ENCODE measurements around the gene GBP3.
"Not testable (repeated sequence)": the region's sequence is repeated elsewhere in the genome, so short reads cannot be mapped to it uniquely, and the experiment has no call there.

Gene GBP3

DNA sequence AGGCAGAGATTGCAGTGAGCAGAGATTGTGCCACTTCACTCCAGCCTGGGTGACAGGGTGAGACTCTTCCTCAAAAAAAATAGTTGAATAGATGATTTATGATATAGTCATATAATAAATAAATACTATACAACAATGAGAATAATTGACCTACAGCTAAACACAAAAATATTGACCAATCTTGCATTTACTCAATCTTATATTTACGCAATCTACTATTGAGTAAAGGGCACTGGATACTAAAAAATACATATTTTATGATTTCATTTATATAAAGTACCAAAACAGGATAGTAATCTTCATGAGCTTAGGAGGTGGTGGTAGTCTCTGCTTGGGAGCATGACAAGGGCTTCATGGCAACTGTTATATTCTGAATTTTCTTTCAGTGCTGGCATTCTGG, 19.1 kb upstream of the GBP3 start:
- no peak for DNase-seq (ENCODE audit: extremely low read depth in 1 of 2, low read depth in 1 of 2)

DNA sequence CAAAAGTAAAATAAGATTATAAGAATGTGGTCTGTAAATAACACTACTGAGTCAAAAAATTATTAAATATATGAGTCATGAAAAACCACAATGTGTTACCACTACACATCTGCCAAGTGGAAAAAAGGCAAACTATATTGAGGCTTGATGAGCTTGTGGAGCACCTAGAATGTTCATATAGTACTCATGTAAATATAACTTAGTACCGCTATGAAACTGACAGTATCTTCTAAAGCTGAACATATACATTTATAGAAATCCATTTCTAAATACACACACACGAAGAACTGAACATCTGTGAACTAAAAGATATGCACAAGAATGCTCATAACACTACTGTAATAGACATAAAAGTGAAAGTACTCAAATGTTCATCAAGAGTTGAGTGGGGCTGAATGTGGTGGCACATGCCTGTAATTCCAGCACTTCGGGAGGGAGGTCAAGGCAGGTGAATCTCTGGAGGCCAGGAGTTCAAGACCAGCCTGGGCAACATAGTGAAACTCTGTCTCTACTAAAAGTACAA, 18.5 kb upstream of the GBP3 start:
- no peak for DNase-seq (ENCODE audit: extremely low read depth in 1 of 2, low read depth in 1 of 2)

DNA sequence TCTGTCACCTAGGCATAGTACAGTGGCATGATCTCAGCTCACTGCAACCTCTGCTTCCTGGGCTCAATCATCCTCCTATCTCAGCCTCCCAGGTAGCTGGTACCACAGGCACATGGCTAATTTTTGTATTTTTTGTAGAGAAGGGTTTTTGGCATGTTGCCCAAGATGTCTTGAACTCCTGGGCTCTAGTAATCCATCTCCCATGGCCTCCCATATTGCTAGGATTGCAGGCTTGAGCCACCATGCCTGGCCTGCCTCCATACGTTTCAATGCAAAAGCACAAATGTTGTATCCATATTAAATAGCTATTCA, 17.6 kb upstream of the GBP3 start:
- no peak for DNase-seq (ENCODE audit: extremely low read depth in 1 of 2, low read depth in 1 of 2)

DNA sequence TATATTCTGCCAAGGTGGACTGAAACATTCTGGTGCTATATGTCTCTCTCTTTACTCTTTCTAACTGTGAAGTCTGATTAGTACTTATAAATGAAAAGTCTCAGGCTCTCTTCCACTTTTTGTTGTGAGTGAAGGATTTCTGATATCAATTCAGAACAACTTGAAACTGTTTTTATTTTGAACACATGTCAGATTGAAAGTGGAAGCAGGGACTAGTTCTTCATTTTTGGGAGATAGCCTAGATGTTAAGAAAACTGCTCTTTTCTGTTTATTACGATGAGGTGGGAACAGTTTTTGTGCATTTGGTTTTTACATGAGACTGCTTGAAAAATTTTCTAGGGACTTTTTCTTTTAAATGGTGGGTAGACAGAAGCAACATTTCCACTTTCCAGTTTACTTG, 14.5 kb upstream of the GBP3 start:
- no peak for DNase-seq (ENCODE audit: extremely low read depth in 1 of 2, low read depth in 1 of 2)

DNA sequence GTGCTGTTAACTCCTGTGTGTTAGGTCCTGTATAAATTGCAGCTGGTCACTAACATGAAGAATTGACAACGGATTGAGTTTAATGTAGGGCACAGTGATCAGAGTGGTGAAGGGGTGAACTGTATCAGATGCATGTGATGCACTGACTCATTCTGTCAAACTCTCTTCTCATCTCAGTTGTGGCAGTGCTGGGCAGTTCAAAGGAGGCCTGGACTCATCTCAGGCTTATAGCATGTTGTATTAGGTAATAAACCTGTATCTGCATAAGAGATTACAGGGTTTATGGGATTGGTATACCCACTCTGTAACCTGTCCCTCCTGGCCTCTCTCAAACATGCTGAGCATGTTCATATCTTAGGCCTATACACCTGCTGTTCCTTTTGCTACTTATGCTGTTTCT, 12.4 kb upstream of the GBP3 start:
- DNase-seq (ENCODE audit: extremely low read depth in 1 of 2, low read depth in 1 of 2), result no peak

DNA sequence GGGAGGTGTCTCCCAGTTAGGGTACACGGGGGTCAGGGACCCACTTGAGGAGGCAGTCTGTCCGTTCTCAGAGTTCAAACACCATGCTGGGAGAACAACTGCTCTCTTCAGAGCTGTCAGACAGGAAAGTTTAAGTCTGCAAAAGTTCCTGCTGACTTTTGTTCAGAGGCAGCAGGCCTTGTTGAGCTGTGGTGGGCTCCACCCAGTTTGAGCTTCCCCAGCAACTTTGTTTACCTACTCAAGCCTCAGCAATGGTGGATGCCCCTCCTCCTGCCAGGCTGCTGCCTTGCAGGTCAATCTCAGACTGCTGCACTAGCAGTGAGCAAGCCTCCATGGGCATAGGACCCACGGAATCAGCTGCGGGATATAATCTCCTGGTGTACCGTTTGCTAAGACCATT, 11.3 kb upstream of the GBP3 start:
- DNase-seq (ENCODE audit: extremely low read depth in 1 of 2, low read depth in 1 of 2), result not testable (repeated sequence)

DNA sequence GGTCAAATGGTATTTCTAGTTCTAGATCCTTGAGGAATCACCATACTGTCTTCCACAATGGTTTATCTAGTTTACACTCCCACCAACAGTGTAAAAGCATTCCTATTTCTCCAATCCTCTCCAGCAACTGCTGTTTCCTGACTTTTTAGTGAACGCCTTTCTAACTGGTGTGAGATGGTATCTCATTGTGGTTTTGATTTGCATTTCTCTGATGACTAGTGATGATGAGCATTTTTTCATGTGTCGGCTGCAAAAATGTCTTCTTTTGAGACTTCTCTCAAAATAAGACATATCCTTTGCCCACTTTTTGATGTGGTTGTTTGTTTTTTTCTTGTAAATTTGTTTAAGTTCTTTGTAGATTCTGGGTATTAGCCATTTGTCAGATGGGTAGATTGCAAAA, 6.4 kb upstream of the GBP3 start:
- DNase-seq (ENCODE audit: extremely low read depth in 1 of 2, low read depth in 1 of 2), result not testable (repeated sequence)

DNA sequence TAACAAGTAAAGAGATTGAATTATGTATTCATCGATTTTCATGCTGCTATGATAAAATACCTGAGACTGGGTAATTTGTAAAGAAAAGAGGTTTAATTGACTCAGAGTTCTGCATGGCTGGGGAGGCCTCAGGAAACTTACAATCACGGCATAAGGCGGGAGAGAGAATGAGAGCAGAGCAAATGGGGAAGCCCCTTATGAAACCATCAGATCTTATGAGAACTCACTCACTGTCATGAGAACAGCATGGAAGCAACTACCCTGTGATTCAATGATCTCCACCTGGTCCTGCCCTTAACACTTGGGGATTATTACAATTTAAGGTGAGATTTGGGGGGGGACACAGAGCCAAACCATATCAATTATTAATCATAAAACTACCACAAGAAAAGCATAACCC, 3.3 kb upstream of the GBP3 start:
- DNase-seq (ENCODE audit: extremely low read depth in 1 of 2, low read depth in 1 of 2), result no peak

DNA sequence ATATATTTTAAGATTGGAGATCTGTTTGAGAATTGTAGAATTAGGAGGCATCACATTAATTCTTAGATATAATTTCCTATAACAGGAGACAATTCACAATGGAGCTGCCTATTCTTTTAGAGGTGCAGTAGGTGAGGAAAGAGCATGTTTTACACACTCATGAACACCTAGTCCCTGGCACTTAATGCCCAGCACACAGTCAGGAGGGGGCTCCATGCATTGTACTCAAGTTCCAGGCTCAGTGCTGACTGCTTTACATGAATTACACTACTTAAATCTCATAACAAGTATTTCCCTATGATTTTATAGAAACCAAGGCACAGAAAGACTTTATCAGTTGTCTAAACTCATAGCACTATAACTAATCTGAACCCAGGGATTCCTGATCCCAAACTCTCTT, 360 bp upstream of the GBP3 start:
- no peak for DNase-seq (ENCODE audit: extremely low read depth in 1 of 2, low read depth in 1 of 2)

DNA sequence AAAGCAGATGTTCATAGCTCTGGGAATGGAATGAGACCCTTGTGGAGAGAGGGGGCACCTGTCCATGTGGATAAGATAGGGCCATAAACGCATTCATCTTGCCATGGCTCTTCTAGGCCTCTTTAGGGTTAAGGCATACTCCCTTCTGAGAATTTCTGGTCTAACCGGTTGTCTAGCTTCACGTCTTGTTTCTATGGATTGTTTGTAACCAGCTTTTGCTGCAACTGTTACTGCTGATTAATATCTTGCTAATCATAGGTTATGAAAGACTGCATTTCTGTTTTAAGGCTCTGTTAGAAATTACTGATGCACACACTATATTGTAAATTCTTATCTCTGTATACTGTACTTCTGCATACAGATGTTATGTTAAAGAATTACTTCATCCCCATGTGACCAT, 4.3 kb downstream of the GBP3 start:
- DNase-seq (ENCODE audit: extremely low read depth in 1 of 2, low read depth in 1 of 2), result not testable (repeated sequence)

DNA sequence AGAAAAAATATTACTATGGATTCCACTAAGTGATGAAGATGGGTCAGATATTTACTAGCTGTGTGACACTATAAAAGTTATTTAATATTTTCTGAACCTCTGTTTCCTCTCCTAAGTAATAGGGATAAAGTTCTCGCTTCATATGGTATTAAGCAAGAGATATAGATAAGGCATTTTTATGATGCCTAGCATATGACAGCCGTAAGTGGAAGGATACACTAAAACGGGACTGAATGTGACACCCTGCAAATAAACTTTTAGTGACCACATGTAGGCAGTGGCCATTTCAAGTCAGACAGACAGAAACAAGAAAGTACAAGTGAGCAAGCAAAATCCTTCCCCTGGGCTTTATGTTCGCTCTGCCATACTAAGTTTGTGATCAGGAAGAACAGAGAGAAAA, 14.2 kb downstream of the GBP3 start:
- no peak for DNase-seq (ENCODE audit: extremely low read depth in 1 of 2, low read depth in 1 of 2)

DNA sequence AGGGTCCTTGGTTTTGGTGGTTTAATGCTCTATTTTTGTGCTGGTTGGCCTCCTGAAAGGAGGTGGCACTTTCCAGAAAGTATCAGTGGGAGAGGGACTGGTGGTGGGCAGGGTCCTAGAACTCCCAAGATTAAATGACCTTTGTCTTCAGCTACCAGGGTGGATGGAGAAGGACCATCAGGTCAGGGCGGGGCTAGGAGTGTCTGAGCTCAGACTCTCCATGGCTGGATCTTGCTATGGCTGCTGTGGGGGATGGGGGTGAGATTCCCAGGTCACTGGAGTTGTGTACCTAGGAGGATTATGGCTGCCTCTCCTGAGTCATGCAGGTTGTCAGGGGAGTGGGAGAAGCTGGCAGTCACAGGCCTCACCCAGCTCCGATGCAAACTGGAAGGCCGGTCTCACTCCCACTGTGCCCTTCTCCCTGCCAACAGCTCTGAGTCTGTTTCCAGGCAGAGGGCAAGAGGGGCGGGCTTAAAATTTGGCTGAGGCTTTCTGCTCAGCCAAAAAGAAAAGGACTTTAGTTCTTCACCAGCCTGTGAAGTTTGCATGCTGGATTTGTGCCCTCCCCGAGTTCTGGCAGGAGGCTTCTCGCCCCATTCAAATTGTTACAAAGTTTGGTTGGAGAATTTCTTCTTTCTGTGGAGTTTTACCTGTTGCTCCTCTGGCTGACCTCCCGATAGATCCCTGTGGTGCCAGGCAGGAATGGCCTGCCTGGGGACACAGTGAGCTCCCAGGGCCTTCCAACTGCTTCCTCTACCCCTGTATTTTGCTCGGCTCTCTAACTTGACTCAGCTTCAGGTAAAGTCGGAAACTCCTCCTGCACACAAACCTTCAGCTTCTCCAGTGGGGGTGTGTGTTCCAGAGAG, 17.1 kb downstream of the GBP3 start:
- no peak for DNase-seq (ENCODE audit: extremely low read depth in 1 of 2, low read depth in 1 of 2)

DNA sequence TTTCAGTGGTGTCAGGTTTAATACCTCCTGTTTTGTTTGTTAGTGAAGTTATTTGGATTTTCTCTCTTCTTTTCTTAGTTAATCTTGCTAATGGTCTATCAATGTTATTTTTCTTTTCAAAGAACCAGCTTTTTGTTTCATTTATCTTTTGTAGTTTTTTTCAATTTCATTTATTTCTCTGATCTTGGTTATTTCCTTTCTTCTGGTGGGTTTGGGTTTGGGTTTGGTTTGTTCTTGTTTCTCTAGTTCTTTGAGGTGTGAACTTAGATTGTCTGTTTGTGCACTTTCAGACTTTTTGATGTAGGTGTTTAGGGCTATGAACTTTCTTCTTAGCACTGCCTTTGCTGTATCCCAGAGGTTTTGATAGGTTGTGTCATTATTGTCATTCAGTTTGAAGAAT, 20.5 kb downstream of the GBP3 start:
- DNase-seq (ENCODE audit: extremely low read depth in 1 of 2, low read depth in 1 of 2), result not testable (repeated sequence)

DNA sequence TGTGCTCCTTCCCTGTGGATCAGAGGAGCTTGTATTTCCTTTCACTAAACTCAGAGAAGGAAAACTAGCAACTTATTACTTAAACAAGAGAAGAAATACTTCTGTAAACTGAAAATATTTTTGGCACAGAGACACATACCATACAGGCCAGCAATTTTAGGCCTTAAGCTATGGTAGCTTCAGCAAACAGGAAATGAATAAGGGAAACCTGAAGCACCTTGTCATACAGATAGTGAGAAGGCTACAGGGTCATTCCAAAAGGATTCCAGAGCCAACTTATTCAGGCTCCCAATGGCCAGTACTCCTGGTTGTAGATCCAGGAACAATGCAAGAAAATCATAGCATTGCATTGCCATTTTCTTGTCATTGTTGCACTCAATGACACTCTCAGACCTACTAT, 21.2 kb downstream of the GBP3 start:
- no peak for DNase-seq (ENCODE audit: extremely low read depth in 1 of 2, low read depth in 1 of 2)

DNA sequence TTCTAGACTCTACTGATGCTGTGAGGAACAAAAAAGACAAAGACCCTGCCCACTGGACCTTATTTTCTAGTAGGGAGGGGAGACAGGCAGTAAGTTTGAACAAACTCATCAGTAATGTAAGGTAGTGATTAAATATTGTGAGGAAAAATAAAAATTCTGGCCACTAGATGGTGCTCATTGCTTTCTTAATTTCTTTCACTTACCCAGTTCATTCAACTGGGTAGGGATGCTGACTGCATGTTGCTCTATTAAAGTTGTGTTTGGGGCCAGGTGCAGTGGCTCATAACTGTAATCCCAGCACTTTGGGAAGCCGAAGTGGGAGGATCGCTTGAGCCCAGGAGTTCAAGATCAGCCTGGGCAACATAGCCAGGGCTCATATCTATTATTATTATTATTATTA, 23.9 kb downstream of the GBP3 start:
- DNase-seq (ENCODE audit: extremely low read depth in 1 of 2, low read depth in 1 of 2), result no peak

DNA sequence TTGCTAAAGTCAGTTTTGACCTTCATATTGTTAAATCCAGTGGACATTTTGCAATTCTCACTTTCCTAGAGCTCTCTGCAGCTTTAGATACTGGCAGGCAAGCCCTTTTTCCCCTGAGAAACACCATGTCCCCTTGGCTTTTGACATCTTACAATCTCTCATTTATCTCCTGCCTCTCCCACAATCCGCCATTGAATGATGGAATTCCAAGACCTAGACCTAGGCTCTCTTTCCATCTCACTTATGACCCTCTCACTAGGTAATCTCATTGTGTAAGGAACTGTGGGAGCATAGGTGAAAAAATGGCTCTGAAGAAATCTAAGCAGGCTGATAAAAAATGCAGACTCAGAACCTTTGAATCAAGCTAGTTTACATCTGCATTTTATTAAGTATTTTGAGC, 32.2 kb downstream of the GBP3 start:
- no peak for DNase-seq (ENCODE audit: extremely low read depth in 1 of 2, low read depth in 1 of 2)

DNA sequence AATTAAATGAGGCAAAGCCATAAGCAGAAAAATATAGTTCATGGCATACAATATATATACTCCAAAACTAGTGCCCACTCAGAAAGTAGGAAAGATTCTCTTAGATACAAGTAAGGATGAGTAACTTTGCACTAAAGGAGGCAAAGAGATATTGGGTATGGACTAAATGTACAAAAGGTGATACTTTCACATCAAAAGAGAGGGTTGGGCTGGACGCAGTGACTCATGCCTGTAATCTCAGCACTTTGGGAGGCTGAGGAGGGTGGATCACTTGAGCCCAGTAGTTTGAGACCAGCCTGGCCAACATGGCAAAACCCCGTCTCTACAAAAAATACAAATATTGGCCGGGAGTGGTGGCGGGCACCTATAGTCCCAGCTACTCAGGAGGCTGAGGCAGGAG, 37.0 kb downstream of the GBP3 start:
- no peak for DNase-seq (ENCODE audit: extremely low read depth in 1 of 2, low read depth in 1 of 2)

DNA sequence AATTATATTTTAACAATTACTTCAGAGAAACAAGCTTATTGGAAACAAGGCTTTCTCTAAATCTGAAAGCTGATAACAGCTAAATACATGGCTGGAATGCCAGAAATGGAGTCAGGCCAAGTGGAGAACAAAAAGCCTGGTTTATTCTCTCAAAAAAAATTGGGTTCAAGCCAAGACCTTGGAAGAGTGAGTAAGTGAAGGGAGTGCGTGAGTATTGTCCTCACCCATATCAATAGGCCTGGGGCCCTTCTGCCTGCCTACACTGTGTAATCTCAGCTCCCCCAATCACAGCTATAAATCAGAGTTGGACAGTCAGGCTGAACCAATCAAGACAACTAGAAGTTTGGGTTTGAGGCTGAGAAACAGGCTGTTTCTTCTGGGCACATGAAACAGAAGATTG, 37.6 kb downstream of the GBP3 start:
- DNase-seq (ENCODE audit: extremely low read depth in 1 of 2, low read depth in 1 of 2), result no peak

DNA sequence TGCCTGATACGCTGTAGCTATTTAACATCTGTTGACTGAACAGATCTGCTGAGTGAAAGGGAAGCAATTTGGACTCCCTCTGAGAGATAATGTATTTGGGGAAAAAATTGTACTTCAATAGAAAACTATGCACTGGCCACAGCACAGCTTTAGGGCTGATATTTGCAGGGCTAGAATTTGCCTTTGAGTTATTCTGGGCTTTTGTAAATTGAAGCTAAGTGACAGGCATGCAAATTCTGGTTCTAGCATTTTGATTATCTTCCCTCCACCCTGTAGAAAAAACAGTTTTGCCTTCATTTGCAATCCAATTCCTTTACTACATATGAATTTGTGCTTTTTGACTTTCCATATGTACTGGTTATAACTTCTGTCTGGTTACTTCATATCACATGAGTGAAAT, 38.1 kb downstream of the GBP3 start:
- no peak for DNase-seq (ENCODE audit: extremely low read depth in 1 of 2, low read depth in 1 of 2)

DNA sequence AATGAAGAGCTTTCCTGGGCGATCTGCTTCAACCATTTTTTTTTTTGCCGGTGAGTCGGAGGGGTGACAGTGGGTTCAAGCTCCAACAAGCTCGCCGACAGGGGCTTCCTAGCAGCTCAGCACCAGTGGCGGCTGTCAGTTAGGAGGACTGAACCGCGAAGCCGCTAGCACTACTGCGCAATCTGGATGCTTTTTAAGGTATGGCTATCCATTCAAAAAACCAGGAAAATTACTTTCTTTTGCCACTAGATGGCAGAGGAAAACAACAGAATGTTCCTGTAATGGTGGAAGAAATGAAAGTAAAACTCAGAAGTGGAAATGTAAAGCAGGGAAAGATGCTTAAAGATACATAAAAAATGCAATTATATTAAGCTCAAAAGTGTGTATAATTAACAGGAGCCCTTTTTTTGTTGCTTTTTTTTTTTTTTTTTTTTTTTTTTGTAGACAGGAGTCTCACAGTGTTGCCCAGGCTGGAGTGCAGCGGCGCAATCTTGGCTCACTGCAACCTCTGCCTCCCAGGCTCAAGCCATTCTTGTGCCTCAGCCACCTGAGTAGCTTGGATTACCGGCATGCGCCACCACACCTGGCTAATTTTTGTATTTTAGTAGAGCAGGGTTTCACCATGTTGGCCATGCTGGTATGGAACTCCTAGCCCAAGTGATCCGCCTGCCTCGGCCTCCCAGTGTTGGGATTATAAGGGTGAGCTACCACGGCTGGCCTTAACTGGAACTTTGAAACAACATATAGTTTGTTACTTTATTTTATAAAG, 38.7 kb downstream of the GBP3 start:
- no peak for DNase-seq (ENCODE audit: extremely low read depth in 1 of 2, low read depth in 1 of 2)

DNA sequence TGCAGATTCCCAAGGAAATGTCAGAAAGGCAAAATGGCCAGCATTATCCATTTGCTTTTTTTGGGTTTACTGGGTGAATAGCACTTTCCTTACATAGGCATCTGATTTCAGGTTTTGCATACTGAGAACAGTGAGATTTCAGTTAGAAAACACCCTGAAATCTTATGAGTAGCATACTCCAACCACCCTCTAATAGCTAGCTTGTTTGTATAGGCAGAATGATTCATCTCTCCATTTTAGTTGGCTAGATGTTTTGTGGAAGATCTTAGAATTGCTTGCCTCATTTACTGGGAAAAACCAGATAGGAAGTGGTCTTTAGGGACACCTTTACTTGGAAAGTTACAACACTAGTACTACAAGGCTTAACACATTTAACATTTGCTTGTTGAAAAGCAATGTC, 40.6 kb downstream of the GBP3 start:
- no peak for DNase-seq (ENCODE audit: extremely low read depth in 1 of 2, low read depth in 1 of 2)

DNA sequence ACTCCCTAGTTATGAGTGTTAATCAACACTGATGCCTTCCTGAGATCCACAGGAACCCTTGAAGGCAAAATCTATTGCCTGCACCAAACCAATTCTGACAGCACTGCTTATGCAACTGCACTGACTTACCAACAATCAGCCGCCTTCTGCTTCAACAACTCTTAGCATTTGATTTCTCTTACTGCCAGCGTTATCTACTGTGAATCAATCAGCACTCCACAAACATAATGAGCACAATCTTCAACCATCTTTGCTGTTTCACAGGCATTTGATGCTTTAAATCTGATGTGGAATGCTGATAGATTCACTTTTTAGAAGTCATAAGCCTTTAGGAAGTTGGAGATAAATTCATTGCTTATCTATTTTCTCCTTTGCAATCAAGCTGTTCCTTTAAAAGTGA, 41.2 kb downstream of the GBP3 start:
- not testable (repeated sequence) for DNase-seq (ENCODE audit: extremely low read depth in 1 of 2, low read depth in 1 of 2)

Data from activated CD8-positive, alpha-beta memory T cell treated with anti-CD3 and anti-CD28 coated beads for 1 hour (primary cell).